IMR-90 (cell line): ENCODE data around the gene GNL3. TPM values are rescaled to one million over a fixed set of nuclear protein-coding genes. Genes with fewer than 3 reads are reported as not detected.
A peak's percentile ranks its signal among the peaks of the same experiment; 100 is the strongest.

ENCODE experiments used
- ATAC-seq: fragments of 200-7000 bp; cut with Tn5 transposase; 2 replicates; pipeline ENCODE4 v1.9.1; 2020; ENCODE audit warnings: low read depth, mild to moderate bottlenecking, moderate library complexity
- BruUV-seq: library from RNA; stranded (reverse); fragments of 400-500 nt; replicated peaks from 2 replicates; lab custom pipeline; 2021; lab: Mats Ljungman, UMichigan
- CTCF ChIA-PET: fragments of 300-600 bp; formaldehyde crosslinking; extraction: SDS; loops from one replicate; lab custom pipeline; 2021; ENCODE audit warnings: antibody characterized with exemption; lab: Yijun Ruan, JAX
- POLR2A ChIA-PET: fragments of 300-600 bp; sonication (Branson Sonifier 250); formaldehyde crosslinking; loops from one replicate; lab custom pipeline; 2022; ENCODE audit warnings: antibody characterized with exemption; ENCODE audit not compliant: unreplicated experiment; lab: Charles Lee
- DNase-seq: peaks from one replicate; pipeline ENCODE4 v3.0.0; 2013
- H2AFZ ChIP-seq: replicated peaks from 2 replicates; pipeline ENCODE3; 2013; ENCODE audit warnings: low read length, mild to moderate bottlenecking; ENCODE audit not compliant: poor library complexity
- H2AK5ac ChIP-seq: 2 replicates; pipeline ENCODE4 v1.6.1; 2013; ENCODE audit warnings: low read depth, low read length, inconsistent platforms
- H2AK9ac ChIP-seq: replicated peaks from 2 replicates; pipeline ENCODE3; 2013; ENCODE audit warnings: mild to moderate bottlenecking, low read depth, low read length, moderate library complexity; ENCODE audit not compliant: poor library complexity
- H2BK120ac ChIP-seq: 2 replicates; pipeline ENCODE4 v1.6.1; 2013; ENCODE audit warnings: low read depth, low read length, inconsistent platforms
- H2BK15ac ChIP-seq: 3 replicates; pipeline ENCODE4 v1.6.1; 2013; ENCODE audit warnings: low read depth, low read length, inconsistent platforms
- H2BK20ac ChIP-seq: 2 replicates; pipeline ENCODE4 v1.6.1; 2013; ENCODE audit warnings: low read depth, mild to moderate bottlenecking, inconsistent platforms, low read length, moderate library complexity
- H2BK5ac ChIP-seq: 2 replicates; pipeline ENCODE4 v1.6.1; 2013; ENCODE audit warnings: mild to moderate bottlenecking, low read depth, low read length, inconsistent platforms; ENCODE audit not compliant: poor library complexity, severe bottlenecking
- H3K14ac ChIP-seq: replicated peaks from 2 replicates; pipeline ENCODE4 v1.6.1; 2013; ENCODE audit warnings: low read depth, low read length, inconsistent platforms
- H3K18ac ChIP-seq: 2 replicates; pipeline ENCODE4 v1.6.1; 2013; ENCODE audit warnings: low read depth, low read length, control low read depth
- H3K23ac ChIP-seq: 2 replicates; pipeline ENCODE4 v1.6.1; 2013; ENCODE audit warnings: low read depth, low read length, inconsistent platforms
- H3K27ac ChIP-seq: 2 replicates; pipeline ENCODE4 v1.5.1; 2013; ENCODE audit warnings: mild to moderate bottlenecking, control low read depth, low read length; ENCODE audit not compliant: insufficient read depth
- H3K27me3 ChIP-seq: 2 replicates; pipeline ENCODE4 v1.6.1; 2013; ENCODE audit warnings: low read length; ENCODE audit not compliant: control insufficient read depth, insufficient read depth
- H3K36me3 ChIP-seq: 2 replicates; pipeline ENCODE4 v1.6.1; 2013; ENCODE audit warnings: low read length, mixed read lengths; ENCODE audit not compliant: control insufficient read depth, insufficient read depth
- H3K4ac ChIP-seq: 2 replicates; pipeline ENCODE4 v1.6.1; 2013; ENCODE audit warnings: low read depth, low read length, inconsistent platforms
- H3K4me1 ChIP-seq: 2 replicates; pipeline ENCODE4 v1.6.1; 2013; ENCODE audit warnings: low read length, mixed read lengths; ENCODE audit not compliant: control insufficient read depth, insufficient read depth
- H3K4me2 ChIP-seq: 2 replicates; pipeline ENCODE4 v1.6.1; 2013; ENCODE audit warnings: low read depth, mild to moderate bottlenecking, control low read depth, low read length, moderate library complexity
- H3K4me3 ChIP-seq: 2 replicates; pipeline ENCODE4 v1.5.1; 2013; ENCODE audit warnings: low read depth, mild to moderate bottlenecking, control low read depth, low read length, moderate library complexity; ENCODE audit not compliant: insufficient read depth
- H3K56ac ChIP-seq: 2 replicates; pipeline ENCODE4 v1.6.1; 2013; ENCODE audit warnings: low read length, inconsistent platforms; ENCODE audit not compliant: insufficient read depth; ENCODE audit errors: extremely low read depth
- H3K79me1 ChIP-seq, 2 experiments: 2 replicates each; pipeline ENCODE4 v1.6.1; 2013; ENCODE audit warnings: low read length in 2 of 2, inconsistent platforms in 1 of 2, low read depth in 1 of 2
- H3K9ac ChIP-seq: 2 replicates; pipeline ENCODE4 v1.6.1; 2013; ENCODE audit warnings: low read depth, low read length, control low read depth
- H3K9me1 ChIP-seq: 2 replicates; pipeline ENCODE4 v1.6.1; 2013; ENCODE audit warnings: low read length, inconsistent platforms; ENCODE audit not compliant: insufficient read depth
- H3K9me3 ChIP-seq: 2 replicates; pipeline ENCODE4 v1.6.1; 2013; ENCODE audit warnings: low read length; ENCODE audit not compliant: control insufficient read depth, insufficient read depth
- H4K20me1 ChIP-seq: 2 replicates; pipeline ENCODE4 v1.6.1; 2013; ENCODE audit warnings: low read length, inconsistent platforms; ENCODE audit not compliant: insufficient read depth
- H4K5ac ChIP-seq: 2 replicates; pipeline ENCODE4 v1.6.1; 2013; ENCODE audit warnings: mild to moderate bottlenecking, low read depth, low read length, control low read depth
- H4K8ac ChIP-seq, 2 experiments: 2 replicates each; pipeline ENCODE4 v1.6.1; 2013; ENCODE audit warnings: low read depth in 2 of 2, low read length in 2 of 2, control low read depth in 1 of 2, inconsistent platforms in 1 of 2
- H4K91ac ChIP-seq: 2 replicates; pipeline ENCODE4 v1.6.1; 2013; ENCODE audit warnings: low read depth, low read length, inconsistent platforms; ENCODE audit not compliant: insufficient read depth
- CEBPB ChIP-seq: IDR thresholded peaks from 2 replicates; pipeline ENCODE4 v1.6.1; 2012; ENCODE audit warnings: low read depth, low read length, improper control_type of control experiment
- FOS ChIP-seq: fragments of 150-350 bp; IDR thresholded peaks from 2 replicates; pipeline ENCODE4 v1.6.1; 2016; ENCODE audit warnings: low read depth, low read length
- WGBS, 2 experiments: methylation state at CpG; one replicate each; pipeline versions ENCODE4 v1.1.5 to v1.1.7; 2013; ENCODE audit warnings: missing lambda C conversion rate in 2 of 2; ENCODE audit not compliant: insufficient read length in 1 of 2; ENCODE audit errors: extremely low coverage in 2 of 2; 5-methylcytosine and 5-hydroxymethylcytosine counted together
- dilution Hi-C: fragments of 300-500 bp; cut with HindIII; formaldehyde crosslinking; loops from one replicate; pipeline ENCODE4 v1.14.3; 2018; ENCODE audit warnings: low sequenced_read_pairs; ENCODE audit not compliant: unreplicated experiment
- in situ Hi-C: fragments of 300-500 bp; cut with MboI; formaldehyde crosslinking; loops from 3 replicates; pipeline ENCODE4 v1.14.3; 2019; ENCODE audit warnings: low sequenced_read_pairs, inconsistent platforms, mixed read lengths
- intact Hi-C: fragments of 100-400 bp; cut with micrococcal nuclease; formaldehyde crosslinking; loops from 2 replicates; pipeline ENCODE4 v1.10.0; 2022
- polyA plus RNA-seq, 3 experiments: library from polyadenylated mRNA; depleted of rRNA; stranded (reverse); fragments of >200 nt; gene quantifications; 2 replicates each; pipeline ENCODE4 v1.2.3, GENCODE V29; 2012; ENCODE audit warnings: low replicate concordance in 1 of 3
- total RNA-seq: library from RNA; depleted of rRNA; stranded (reverse); fragments of >200 nt; gene quantifications from 2 replicates; pipeline ENCODE4 v1.2.3, GENCODE V29; 2012

Gene GNL3
- total and polyA plus RNA-seq, 2 of the 4 experiments (the other 2 are of a cell fraction): 66.0 to 90.4 TPM

- no TSS peak for BruUV-seq
- H2AK5ac ChIP-seq: no peak overlapping the region
- TF ChIP-seq CEBPB: peak; percentile 55; the same call in 1 of the 2 replicates
- no peak for TF ChIP-seq FOS
- 0 out of 2 replicates have a peak overlapping the region, but pooled peaks have one; percentile 16 for H2BK20ac ChIP-seq
- H3K14ac ChIP-seq: no peak overlapping the region
- no peak overlapping the region for H3K27ac ChIP-seq
- no CpG with 5 or more reads among the region's 1 CpG for WGBS, 2 experiments
- peaks cover 9% of the 10 kb centered on the region for H3K4me1 ChIP-seq
- H4K91ac ChIP-seq: no peak overlapping the region
- in situ Hi-C loops: no loop called here
- dilution Hi-C loops: no loop called here
- H3K9ac ChIP-seq: no peak overlapping the region
- H4K5ac ChIP-seq: no peak overlapping the region
- H3K4me3 ChIP-seq: no peak overlapping the region
- no peak overlapping the region for H2BK15ac ChIP-seq
- no peaks in the 10 kb centered on the region for H3K9me3 ChIP-seq
- peaks cover 23% of the 10 kb centered on the region for H3K36me3 ChIP-seq
- no peak overlapping the region for H3K4ac ChIP-seq
- intact Hi-C loops: loop anchor here (5.0 kb wide), 1 partner anchor 208 kb away; no protein-coding TSS in a partner anchor
- POLR2A ChIA-PET: no interaction called here
- peak overlapping the region; percentile 4; the same call in 1 of the 2 replicates for H3K23ac ChIP-seq
- DNase-seq (peak; percentile 67), ATAC-seq (no peak)
- peak overlapping the region; percentile 11 for H2BK5ac ChIP-seq
- no peak overlapping the region for H2BK120ac ChIP-seq
- CTCF ChIA-PET: interaction anchor here (0.7 kb wide), 1 partner anchor 558 kb away, joined by 4 read pairs; no protein-coding TSS in a partner anchor
- H2AK9ac ChIP-seq: no peak overlapping the region
- H3K18ac ChIP-seq: no peak overlapping the region
- H3K4me2 ChIP-seq: no peak overlapping the region
- peaks cover 11% of the 10 kb centered on the region; the same call in 1 of the 2 replicates for H4K20me1 ChIP-seq
- H2AFZ ChIP-seq: no peak overlapping the region
- H3K79me1 ChIP-seq: peaks cover 23 to 58% of the 10 kb centered on the region in 2 experiments
- no peak overlapping the region for H3K56ac ChIP-seq
- peaks cover 6% of the 10 kb centered on the region; the same call in 1 of the 2 replicates for H3K9me1 ChIP-seq
- H3K27me3 ChIP-seq: no peaks in the 10 kb centered on the region
- no peak overlapping the region for H4K8ac ChIP-seq
Measured at GRCh38 chr3:52679811-52680210, 6.0 kb upstream of the GNL3 start.
